DND-41 (cell line): ENCODE measurements around the gene HMOX1.

ENCODE experiments used
- ATAC-seq: fragments of 200-7000 bp; cut with Tn5 transposase; 3 replicates; pipeline ENCODE4 v1.9.1; 2021; ENCODE audit warnings: low read depth; ENCODE audit not compliant: insufficient read depth
- DNase-seq: peaks from one replicate; pipeline ENCODE4 v3.0.0-alpha.2; 2020
- H2AFZ ChIP-seq: 2 replicates; pipeline ENCODE4 v1.6.0; 2012; ENCODE audit warnings: low read depth, low read length
- H3K27ac ChIP-seq: 2 replicates; pipeline ENCODE4 v1.5.1; 2012; ENCODE audit warnings: low read length, inconsistent platforms
- H3K27me3 ChIP-seq: fragments of 200-600 bp; sonication (generic); 2 replicates; pipeline ENCODE4 v1.6.0; 2012; ENCODE audit warnings: low read length, mild to moderate bottlenecking, inconsistent platforms; ENCODE audit not compliant: insufficient read depth, poor library complexity
- H3K36me3 ChIP-seq: 2 replicates; pipeline ENCODE4 v1.5.1; 2012; ENCODE audit warnings: low read length, inconsistent platforms; ENCODE audit not compliant: insufficient read depth
- H3K4me1 ChIP-seq: 2 replicates; pipeline ENCODE4 v1.5.1; 2012; ENCODE audit warnings: mild to moderate bottlenecking, low read length; ENCODE audit not compliant: insufficient read depth
- H3K4me2 ChIP-seq: 2 replicates; pipeline ENCODE4 v1.6.0; 2012; ENCODE audit warnings: mild to moderate bottlenecking, moderate library complexity, low read length, inconsistent platforms; ENCODE audit not compliant: insufficient read depth
- H3K4me3 ChIP-seq, 2 experiments: fragments of 200-600 bp in 1 of 2; shearing (Covaris generic) in 1 of 2; 2 replicates each; pipeline ENCODE4 v1.5.1; 2012 to 2016; ENCODE audit warnings: inconsistent platforms in 2 of 2, low read length in 2 of 2, mild to moderate bottlenecking in 2 of 2, low read depth in 1 of 2, moderate library complexity in 1 of 2
- H3K79me2 ChIP-seq: 2 replicates; pipeline ENCODE4 v1.6.0; 2012; ENCODE audit warnings: low read length, inconsistent platforms; ENCODE audit not compliant: insufficient read depth
- H3K9ac ChIP-seq: 2 replicates; pipeline ENCODE4 v1.6.0; 2012; ENCODE audit warnings: low read depth, mild to moderate bottlenecking, inconsistent platforms, low read length, moderate library complexity
- H3K9me3 ChIP-seq: 2 replicates; pipeline ENCODE4 v1.5.1; 2012; ENCODE audit warnings: low read length, moderate library complexity, mild to moderate bottlenecking, inconsistent platforms; ENCODE audit not compliant: insufficient read depth, severe bottlenecking
- H4K20me1 ChIP-seq: 2 replicates; pipeline ENCODE4 v1.6.0; 2012; ENCODE audit warnings: low read length; ENCODE audit not compliant: insufficient read depth
- EZH2 ChIP-seq: IDR thresholded peaks from 3 replicates; pipeline ENCODE4 v1.6.1; 2012; ENCODE audit warnings: borderline replicate concordance, low read depth, mild to moderate bottlenecking, moderate library complexity, low read length, inconsistent platforms; ENCODE audit not compliant: severe bottlenecking
- TF ChIP-seq, protein P1 (sequence below): IDR thresholded peaks from 2 replicates; pipeline ENCODE4 v1.5.1; 2012; ENCODE audit warnings: borderline replicate concordance, low read length, moderate library complexity, mild to moderate bottlenecking; ENCODE audit not compliant: poor library complexity, severe bottlenecking; ENCODE audit errors: extremely low read depth

Gene HMOX1

DNA sequence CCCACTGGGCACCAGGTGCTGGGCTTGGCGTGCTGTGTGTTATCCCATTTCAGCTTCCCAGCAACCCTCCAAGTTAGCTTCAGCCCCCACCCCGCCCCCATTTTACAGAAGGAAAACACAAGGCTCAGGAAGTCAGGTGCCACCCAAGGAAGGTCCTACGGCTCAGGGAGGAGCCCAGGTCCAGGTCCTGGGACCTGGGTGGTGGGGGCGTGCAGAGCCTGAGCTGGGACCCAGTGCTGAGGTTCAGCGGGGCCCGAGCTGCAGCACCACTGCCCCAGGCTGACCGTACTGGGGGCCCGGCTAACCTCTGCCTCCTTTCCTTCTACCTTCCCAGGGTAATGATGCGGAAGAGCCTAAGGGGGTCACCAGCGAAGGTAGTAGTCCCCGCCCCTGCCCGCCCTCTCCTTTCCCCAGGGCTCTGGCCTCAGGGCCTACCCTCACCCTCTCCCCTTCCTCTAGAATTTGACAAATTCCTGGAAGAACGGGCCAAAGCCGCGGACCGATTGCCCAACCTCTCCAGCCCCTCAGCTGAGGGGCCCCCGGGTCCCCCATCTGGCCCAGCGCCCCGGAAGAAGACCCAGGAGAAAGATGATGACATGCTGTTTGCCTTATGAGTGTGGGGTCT, 34.2 kb upstream of the HMOX1 start:
- H2AFZ ChIP-seq = no peak overlapping the region
- no peak overlapping the region for H3K27ac ChIP-seq
- H3K27me3 ChIP-seq = no peaks in the 10 kb centered on the region
- no peak overlapping the region for H3K4me2 ChIP-seq
- no peaks in the 10 kb centered on the region for H4K20me1 ChIP-seq
- no peak overlapping the region for H3K9ac ChIP-seq
- H3K79me2 ChIP-seq = no peaks in the 10 kb centered on the region
- peaks cover 10% of the 10 kb centered on the region for H3K36me3 ChIP-seq
- TF ChIP-seq EZH2 = no peak
- TF ChIP-seq, protein P1, sequence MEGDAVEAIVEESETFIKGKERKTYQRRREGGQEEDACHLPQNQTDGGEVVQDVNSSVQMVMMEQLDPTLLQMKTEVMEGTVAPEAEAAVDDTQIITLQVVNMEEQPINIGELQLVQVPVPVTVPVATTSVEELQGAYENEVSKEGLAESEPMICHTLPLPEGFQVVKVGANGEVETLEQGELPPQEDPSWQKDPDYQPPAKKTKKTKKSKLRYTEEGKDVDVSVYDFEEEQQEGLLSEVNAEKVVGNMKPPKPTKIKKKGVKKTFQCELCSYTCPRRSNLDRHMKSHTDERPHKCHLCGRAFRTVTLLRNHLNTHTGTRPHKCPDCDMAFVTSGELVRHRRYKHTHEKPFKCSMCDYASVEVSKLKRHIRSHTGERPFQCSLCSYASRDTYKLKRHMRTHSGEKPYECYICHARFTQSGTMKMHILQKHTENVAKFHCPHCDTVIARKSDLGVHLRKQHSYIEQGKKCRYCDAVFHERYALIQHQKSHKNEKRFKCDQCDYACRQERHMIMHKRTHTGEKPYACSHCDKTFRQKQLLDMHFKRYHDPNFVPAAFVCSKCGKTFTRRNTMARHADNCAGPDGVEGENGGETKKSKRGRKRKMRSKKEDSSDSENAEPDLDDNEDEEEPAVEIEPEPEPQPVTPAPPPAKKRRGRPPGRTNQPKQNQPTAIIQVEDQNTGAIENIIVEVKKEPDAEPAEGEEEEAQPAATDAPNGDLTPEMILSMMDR = no peak
- ATAC-seq (no peak), DNase-seq (no peak)
- no peak overlapping the region for H3K4me3 ChIP-seq
- no peaks in the 10 kb centered on the region for H3K9me3 ChIP-seq
- peaks cover 11% of the 10 kb centered on the region for H3K4me1 ChIP-seq

DNA sequence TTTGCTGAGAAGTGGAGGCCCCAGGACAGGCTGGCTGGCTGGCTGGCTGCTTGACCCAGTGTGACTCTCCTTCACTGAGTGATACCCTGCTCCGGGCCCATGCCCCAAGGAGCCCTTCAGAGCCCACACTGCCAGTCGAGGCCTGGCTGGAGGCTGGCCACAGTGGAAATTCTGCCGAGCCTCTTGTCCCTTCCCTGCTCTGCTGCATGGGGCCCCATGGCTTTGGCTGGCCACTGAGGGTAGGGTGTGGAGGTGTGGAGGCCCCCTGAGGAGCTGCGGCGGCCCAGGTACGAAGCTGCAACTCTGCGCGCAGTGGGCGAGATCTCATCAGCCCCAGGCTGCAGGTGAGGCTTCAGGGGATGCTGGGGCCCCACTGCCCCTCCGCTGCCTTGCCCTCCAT, 33.4 kb upstream of the HMOX1 start:
- Histone ChIP-seq H4K20me1 (no peaks in the 10 kb centered on the region), H3K9ac (no peak overlapping the region), H3K27ac (no peak overlapping the region), H3K9me3 (no peaks in the 10 kb centered on the region), H2AFZ (no peak overlapping the region), H3K27me3 (no peaks in the 10 kb centered on the region), H3K4me1 (peaks cover 11% of the 10 kb centered on the region), H3K36me3 (peaks cover 9% of the 10 kb centered on the region), H3K79me2 (no peaks in the 10 kb centered on the region), H3K4me3 (no peak overlapping the region), H3K4me2 (no peak overlapping the region)
- ATAC-seq = no peak
- DNase-seq = no peak
- no peak for TF ChIP-seq EZH2
- TF ChIP-seq, protein P1 = no peak

DNA sequence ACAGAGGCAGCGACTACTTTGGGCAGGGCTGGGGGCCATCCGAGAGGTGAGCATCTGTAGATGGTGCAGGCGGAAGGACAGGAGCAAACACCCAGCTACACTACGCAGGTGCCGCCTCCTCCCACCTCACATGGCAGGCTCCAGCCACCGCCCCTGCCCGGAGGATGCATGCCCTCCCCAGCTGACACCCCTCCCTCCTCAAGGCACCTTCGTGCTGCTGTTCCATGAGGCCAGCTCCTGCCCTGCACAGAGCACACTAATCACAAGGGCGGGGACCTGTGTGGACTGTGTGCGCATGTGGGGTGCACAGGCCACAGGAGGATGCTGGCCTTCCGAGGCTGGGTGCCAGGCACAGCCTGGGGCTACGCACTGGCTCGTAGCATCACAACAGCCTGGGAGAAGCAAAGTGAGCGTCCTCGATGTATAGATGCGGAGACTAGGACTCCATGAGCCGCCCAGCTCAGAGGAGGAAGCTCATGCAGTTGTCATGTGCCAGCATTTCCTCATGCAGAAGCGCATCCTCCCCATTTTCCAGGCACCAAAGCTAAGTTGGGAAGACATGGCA, 32.8 kb upstream of the HMOX1 start:
- no peaks in the 10 kb centered on the region for H3K79me2 ChIP-seq
- no peak for TF ChIP-seq EZH2
- TF ChIP-seq, protein P1 = no peak
- no peak overlapping the region for H2AFZ ChIP-seq
- DNase-seq (no peak), ATAC-seq (no peak)
- H3K36me3 ChIP-seq = peaks cover 2% of the 10 kb centered on the region
- H3K4me3 ChIP-seq = no peak overlapping the region
- no peak overlapping the region for H3K4me2 ChIP-seq
- H3K4me1 ChIP-seq = peaks cover 11% of the 10 kb centered on the region
- no peak overlapping the region for H3K9ac ChIP-seq
- no peak overlapping the region for H3K27ac ChIP-seq
- no peaks in the 10 kb centered on the region for H4K20me1 ChIP-seq
- no peaks in the 10 kb centered on the region for H3K9me3 ChIP-seq
- H3K27me3 ChIP-seq = no peaks in the 10 kb centered on the region
